Natural killer cell (primary cell): ENCODE measurements around the gene BTNL3. TPM values are rescaled to one million over a fixed set of nuclear protein-coding genes. Genes with fewer than 3 reads are reported as not detected.

Experiments used
- ATAC-seq, 3 donors: fragments of 150-1000 bp in 2 of 3; fragments of 200-7000 bp in 1 of 3; cut with Tn5 transposase; 1 replicate in 1 of 3; 2 replicates in 2 of 3; pipeline ENCODE4 v1.10.0; 2021; ENCODE audit warnings: mild to moderate bottlenecking in 2 of 3, moderate library complexity in 2 of 3
- DNase-seq, 2 donors: peaks; one replicate each; pipeline versions ENCODE4 v3.0.0 to v3.0.0-alpha.2; 2013 to 2021; ENCODE audit warnings: mixed read lengths in 1 of 2
- H3K27ac ChIP-seq: one replicate; pipeline ENCODE4 v1.5.1; 2013; ENCODE audit warnings: mild to moderate bottlenecking, low read length
- H3K27me3 ChIP-seq: one replicate; pipeline ENCODE4 v1.6.1; 2013; ENCODE audit warnings: low read length; ENCODE audit not compliant: control insufficient read depth, insufficient read depth
- H3K36me3 ChIP-seq: one replicate; pipeline ENCODE4 v1.6.1; 2013; ENCODE audit warnings: low read length; ENCODE audit not compliant: control insufficient read depth, insufficient read depth
- H3K4me1 ChIP-seq: one replicate; pipeline ENCODE4 v1.6.1; 2013; ENCODE audit warnings: low read length; ENCODE audit not compliant: control insufficient read depth, insufficient read depth
- H3K4me3 ChIP-seq: one replicate; pipeline ENCODE4 v1.5.1; 2013; ENCODE audit warnings: low read length
- H3K9me3 ChIP-seq: one replicate; pipeline ENCODE4 v1.6.1; 2013; ENCODE audit warnings: low read length; ENCODE audit not compliant: control insufficient read depth, insufficient read depth
- H3K27ac Mint-ChIP-seq, 2 donors: one replicate each; pipeline ENCODE4 v1.8.0; 2022; ENCODE audit warnings: mild to moderate bottlenecking in 2 of 2, mixed read lengths in 2 of 2, moderate library complexity in 1 of 2
- H3K27me3 Mint-ChIP-seq, 2 donors: one replicate each; pipeline ENCODE4 v1.8.0; 2022; ENCODE audit warnings: low read depth in 2 of 2, mixed read lengths in 2 of 2
- H3K36me3 Mint-ChIP-seq: one replicate; pipeline ENCODE4 v1.8.0; 2022; ENCODE audit warnings: mixed read lengths
- H3K4me1 Mint-ChIP-seq, 2 donors: one replicate each; pipeline ENCODE4 v1.8.0; 2022; ENCODE audit warnings: mixed read lengths in 2 of 2
- H3K4me3 Mint-ChIP-seq: one replicate; pipeline ENCODE4 v1.8.0; 2022; ENCODE audit warnings: mild to moderate bottlenecking, moderate library complexity, mixed read lengths
- H3K9me3 Mint-ChIP-seq, 2 donors: one replicate each; pipeline ENCODE4 v1.8.0; 2022; ENCODE audit warnings: mixed read lengths in 2 of 2
- CTCF ChIP-seq: fragments of 200-600 bp; IDR thresholded peaks from one replicate; pipeline ENCODE4 v1.8.0; 2022; ENCODE audit warnings: antibody characterized with exemption
- WGBS: methylation state at CpG from one replicate; pipeline ENCODE4 v1.1.7; 2013; ENCODE audit warnings: missing lambda C conversion rate; ENCODE audit not compliant: insufficient coverage; 5-methylcytosine and 5-hydroxymethylcytosine counted together
- intact Hi-C: fragments of 100-400 bp; cut with micrococcal nuclease; formaldehyde crosslinking; loops from one replicate; pipeline ENCODE4 v1.14.2; 2022
- total RNA-seq, 4 donors: library from RNA; stranded (reverse); fragments of 120-200 nt in 1 of 4; gene quantifications; one replicate each; pipeline versions ENCODE4 v1.2.3 to v1.2.4, GENCODE V29; 2013 to 2022

Gene BTNL3
- total RNA-seq, 3 donors from 2014 or later (not counting 1 experiment from before 2014, with no cell fraction given) = not detected

- H3K4me3 Mint-ChIP-seq = no peak within 1 kb of the TSS
- H3K9me3 ChIP-seq = no peaks in the 10 kb centered on the region
- H3K9me3 Mint-ChIP-seq = no peaks in the 10 kb centered on the region
These were observed 51.4 kb downstream of the BTNL3 start, which contains the start of gene BTNL9 for GRCh38 chr5:181039931-181040630. Gene BTNL9 (plus strand): TSS chr5:181040266. CDS start chr5:181045490, 5,224 bp downstream.

GRCh38 chr5:181040631-181040945 is 51.9 kb downstream of the BTNL3 start:
- Histone ChIP-seq H3K4me1 (no peaks in the 10 kb centered on the region), H3K36me3 (no peaks in the 10 kb centered on the region), H3K4me3 (no peak overlapping the region), H3K27ac (no peak overlapping the region), H3K27me3 (peaks cover 5% of the 10 kb centered on the region), H3K9me3 (no peaks in the 10 kb centered on the region)
- TF ChIP-seq CTCF = no peak
- H3K36me3 Mint-ChIP-seq = no peaks in the 10 kb centered on the region
- no peak overlapping the region for H3K4me3 Mint-ChIP-seq
- peaks cover 31 to 33% of the 10 kb centered on the region in 2 donors for H3K27me3 Mint-ChIP-seq
- H3K27ac Mint-ChIP-seq = no peak overlapping the region
- H3K9me3 Mint-ChIP-seq = no peaks in the 10 kb centered on the region
- no peak for ATAC-seq
- H3K4me1 Mint-ChIP-seq = no peaks in the 10 kb centered on the region
- intact Hi-C loops = no loop called here
- WGBS = 88% methylated on average over 8 of the region's 8 CpGs
- no peak for DNase-seq

More at GRCh38 chr5:181039931-181040630, 51.4 kb downstream of the BTNL3 start, which contains the start of gene BTNL9:
- no peaks in the 10 kb centered on the region for H3K4me1 ChIP-seq
- H3K27me3 Mint-ChIP-seq = peaks cover 31 to 33% of the 10 kb centered on the region in 2 donors
- intact Hi-C loops = no loop called here
- WGBS = 59% methylated on average over 16 of the region's 17 CpGs
- H3K27ac ChIP-seq = no peak within 1 kb of the TSS
- no peak within 1 kb of the TSS for H3K27ac Mint-ChIP-seq
- no peak within 1 kb of the TSS for H3K4me3 ChIP-seq
- no peak for ATAC-seq
- H3K4me1 Mint-ChIP-seq = no peaks in the 10 kb centered on the region
- no peaks in the 10 kb centered on the region for H3K36me3 Mint-ChIP-seq
- H3K36me3 ChIP-seq = no peaks in the 10 kb centered on the region
- H3K27me3 ChIP-seq = peaks cover 5% of the 10 kb centered on the region
- no peak for DNase-seq
- TF ChIP-seq CTCF = no peak

GRCh38 chr5:181041043-181041442 is 52.4 kb downstream of the BTNL3 start:
- 62% methylated on average over 6 of the region's 6 CpGs for WGBS
- no peak for TF ChIP-seq CTCF

More at GRCh38 chr5:181041043-181041442, 52.4 kb downstream of the BTNL3 start:
- Histone ChIP-seq H3K4me3 (no peak overlapping the region), H3K9me3 (no peaks in the 10 kb centered on the region), H3K27ac (no peak overlapping the region), H3K36me3 (no peaks in the 10 kb centered on the region), H3K27me3 (peaks cover 5% of the 10 kb centered on the region), H3K4me1 (no peaks in the 10 kb centered on the region)
- Mint-ChIP-seq H3K36me3 (no peaks in the 10 kb centered on the region), H3K27me3 (peaks cover 31 to 33% of the 10 kb centered on the region in 2 donors), H3K4me1 (no peaks in the 10 kb centered on the region), H3K27ac (no peak overlapping the region), H3K4me3 (no peak overlapping the region), H3K9me3 (no peaks in the 10 kb centered on the region)
- no peak for ATAC-seq
- intact Hi-C loops = no loop called here
- no peak for DNase-seq
